Neural crest cell (in vitro differentiated cells): ENCODE measurements around the gene SRPK3. TPM values are rescaled to one million over a fixed set of nuclear protein-coding genes. Genes with fewer than 3 reads are reported as not detected.

Experiments used
- DNase-seq: peaks from one replicate; pipeline ENCODE4 v3.0.0; 2021; ENCODE audit warnings: low read depth, mixed read lengths, low spot score
- H3K27ac Mint-ChIP-seq: one replicate; pipeline ENCODE4 v1.8.0; 2021; ENCODE audit warnings: mild to moderate bottlenecking, mixed read lengths; ENCODE audit not compliant: unreplicated experiment
- H3K27me3 Mint-ChIP-seq: 2 replicates; pipeline ENCODE4 v1.8.0; 2021; ENCODE audit warnings: low read depth, mild to moderate bottlenecking, mixed read lengths
- H3K36me3 Mint-ChIP-seq: 2 replicates; pipeline ENCODE4 v1.8.0; 2021; ENCODE audit warnings: low read depth, mild to moderate bottlenecking, mixed read lengths
- H3K4me1 Mint-ChIP-seq: 2 replicates; pipeline ENCODE4 v1.8.0; 2021; ENCODE audit warnings: mixed read lengths
- H3K4me3 Mint-ChIP-seq: one replicate; pipeline ENCODE4 v1.8.0; 2021; ENCODE audit warnings: mild to moderate bottlenecking, mixed read lengths
- H3K9me3 Mint-ChIP-seq: 2 replicates; pipeline ENCODE4 v1.8.0; 2021; ENCODE audit warnings: mixed read lengths
- CTCF ChIP-seq: fragments of 200-600 bp; sonication (generic); conservative IDR thresholded peaks from 2 replicates; pipeline ENCODE4 v1.5.0; 2021; ENCODE audit warnings: antibody characterized with exemption, mild to moderate bottlenecking
- total RNA-seq: library from RNA; stranded (reverse); gene quantifications from 2 replicates; pipeline ENCODE4 v1.2.1, GENCODE V29; 2021

The SRPK3 gene
- total RNA-seq, 1 donor from 2014 or later = 0.14 TPM

- DNase-seq = no peak
- no peaks in the 10 kb centered on the region for H3K27me3 Mint-ChIP-seq
- no peak overlapping the region for H3K27ac Mint-ChIP-seq
- H3K9me3 Mint-ChIP-seq = no peaks in the 10 kb centered on the region
- peaks cover 8% of the 10 kb centered on the region for H3K4me1 Mint-ChIP-seq
- no peak for TF ChIP-seq CTCF
- H3K4me3 Mint-ChIP-seq = no peak overlapping the region
- H3K36me3 Mint-ChIP-seq = peaks cover 2% of the 10 kb centered on the region
Measured at GRCh38 chrX:153782871-153783270, 2.0 kb downstream of the SRPK3 start.

GRCh38 chrX:153783378-153784013, 2.7 kb downstream of the SRPK3 start:
- Mint-ChIP-seq H3K9me3 (no peaks in the 10 kb centered on the region), H3K36me3 (peaks cover 2% of the 10 kb centered on the region), H3K27me3 (no peaks in the 10 kb centered on the region), H3K4me3 (no peak overlapping the region), H3K27ac (no peak overlapping the region), H3K4me1 (peaks cover 8% of the 10 kb centered on the region)
- TF ChIP-seq CTCF = no peak
- no peak for DNase-seq

- H3K27me3 Mint-ChIP-seq = no peaks in the 10 kb centered on the region
- H3K27ac Mint-ChIP-seq = no peak overlapping the region
- H3K36me3 Mint-ChIP-seq = peaks cover 2% of the 10 kb centered on the region
- H3K4me3 Mint-ChIP-seq = no peak overlapping the region
- DNase-seq = no peak
- TF ChIP-seq CTCF = no peak
- no peaks in the 10 kb centered on the region for H3K9me3 Mint-ChIP-seq
- peaks cover 8% of the 10 kb centered on the region for H3K4me1 Mint-ChIP-seq
Measured at GRCh38 chrX:153784325-153784967, 3.6 kb downstream of the SRPK3 start.

GRCh38 chrX:153786669-153787068, 5.8 kb downstream of the SRPK3 start:
- no peaks in the 10 kb centered on the region for H3K9me3 Mint-ChIP-seq
- H3K4me3 Mint-ChIP-seq = no peak overlapping the region
- H3K27me3 Mint-ChIP-seq = no peaks in the 10 kb centered on the region
- H3K36me3 Mint-ChIP-seq = peaks cover 2% of the 10 kb centered on the region
- TF ChIP-seq CTCF = no peak
- H3K27ac Mint-ChIP-seq = no peak overlapping the region
- H3K4me1 Mint-ChIP-seq = no peaks in the 10 kb centered on the region
- no peak for DNase-seq

- peaks cover 9% of the 10 kb centered on the region for H3K4me1 Mint-ChIP-seq
- TF ChIP-seq CTCF = no peak
- DNase-seq = no peak
- no peaks in the 10 kb centered on the region for H3K27me3 Mint-ChIP-seq
- peaks cover 4% of the 10 kb centered on the region for H3K36me3 Mint-ChIP-seq
- H3K4me3 Mint-ChIP-seq = peak overlapping the region; percentile 64
- H3K9me3 Mint-ChIP-seq = no peaks in the 10 kb centered on the region
- no peak overlapping the region for H3K27ac Mint-ChIP-seq
Measured at GRCh38 chrX:153789654-153790053, 8.8 kb downstream of the SRPK3 start.
